ENCODE measurements around the gene PFKFB3. TPM values are rescaled to one million over a fixed set of nuclear protein-coding genes. Genes with fewer than 3 reads are reported as not detected.

The PFKFB3 gene
- total RNA-seq, 1 donor from 2014 or later = 52.4 TPM

- H3K36me3 Mint-ChIP-seq (ENCODE audit: low read depth, unreplicated experiment) = peaks cover 3% of the 10 kb centered on the region
- H3K4me1 ChIP-seq (ENCODE audit: insufficient read depth, low read length) = peaks cover 7% of the 10 kb centered on the region
- no peak overlapping the region for H3K27ac Mint-ChIP-seq (ENCODE audit: unreplicated experiment)
- no peaks in the 10 kb centered on the region for H3K9me3 ChIP-seq (ENCODE audit: insufficient read depth, low read depth, low read length)
- H3K27me3 ChIP-seq (ENCODE audit: insufficient read depth, low read length) = no peaks in the 10 kb centered on the region
- no peak overlapping the region for H3K9ac ChIP-seq (ENCODE audit: low read length)
- peaks cover 42% of the 10 kb centered on the region for H3K79me2 ChIP-seq (ENCODE audit: insufficient read depth, low read length)
- H3K36me3 ChIP-seq (ENCODE audit: insufficient read depth, low read length) = no peaks in the 10 kb centered on the region
- H3K4me3 Mint-ChIP-seq (ENCODE audit: unreplicated experiment) = no peak overlapping the region
- no peaks in the 10 kb centered on the region for H3K9me3 Mint-ChIP-seq (ENCODE audit: unreplicated experiment)
- no peak overlapping the region for H3K27ac ChIP-seq (ENCODE audit: low read depth, low read length)
- H2AFZ ChIP-seq (ENCODE audit: low read depth, low read length) = no peak overlapping the region
- no peak overlapping the region for H3K4me3 ChIP-seq (ENCODE audit: insufficient read depth, low read depth, low read length)
- H3K27me3 Mint-ChIP-seq (ENCODE audit: low read depth, unreplicated experiment) = no peaks in the 10 kb centered on the region
- no peak overlapping the region for H3K4me2 ChIP-seq (ENCODE audit: low read length)
- DNase-seq (ENCODE audit: low read depth) (no peak), FAIRE-seq (no peak)
- TF ChIP-seq, protein P1, sequence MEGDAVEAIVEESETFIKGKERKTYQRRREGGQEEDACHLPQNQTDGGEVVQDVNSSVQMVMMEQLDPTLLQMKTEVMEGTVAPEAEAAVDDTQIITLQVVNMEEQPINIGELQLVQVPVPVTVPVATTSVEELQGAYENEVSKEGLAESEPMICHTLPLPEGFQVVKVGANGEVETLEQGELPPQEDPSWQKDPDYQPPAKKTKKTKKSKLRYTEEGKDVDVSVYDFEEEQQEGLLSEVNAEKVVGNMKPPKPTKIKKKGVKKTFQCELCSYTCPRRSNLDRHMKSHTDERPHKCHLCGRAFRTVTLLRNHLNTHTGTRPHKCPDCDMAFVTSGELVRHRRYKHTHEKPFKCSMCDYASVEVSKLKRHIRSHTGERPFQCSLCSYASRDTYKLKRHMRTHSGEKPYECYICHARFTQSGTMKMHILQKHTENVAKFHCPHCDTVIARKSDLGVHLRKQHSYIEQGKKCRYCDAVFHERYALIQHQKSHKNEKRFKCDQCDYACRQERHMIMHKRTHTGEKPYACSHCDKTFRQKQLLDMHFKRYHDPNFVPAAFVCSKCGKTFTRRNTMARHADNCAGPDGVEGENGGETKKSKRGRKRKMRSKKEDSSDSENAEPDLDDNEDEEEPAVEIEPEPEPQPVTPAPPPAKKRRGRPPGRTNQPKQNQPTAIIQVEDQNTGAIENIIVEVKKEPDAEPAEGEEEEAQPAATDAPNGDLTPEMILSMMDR (IDR thresholded peaks at IDR 0.05; ENCODE audit: insufficient read depth, low read depth, low read length) = no peak
- no peak for TF ChIP-seq EZH2 (IDR thresholded peaks at IDR 0.05; ENCODE audit: insufficient read depth, low read length)
- H4K20me1 ChIP-seq (ENCODE audit: insufficient read depth, low read length) = peaks cover 71% of the 10 kb centered on the region
- peaks cover 14% of the 10 kb centered on the region for H3K4me1 Mint-ChIP-seq (ENCODE audit: low read depth, unreplicated experiment)
These were observed 22.1 kb upstream of the PFKFB3 start for GRCh38 chr10:6180480-6181110.

GRCh38 chr10:6181249-6181648 is 21.5 kb upstream of the PFKFB3 start:
- H3K36me3 Mint-ChIP-seq (ENCODE audit: low read depth, unreplicated experiment) = peaks cover 3% of the 10 kb centered on the region
- H3K4me2 ChIP-seq (ENCODE audit: low read length) = no peak overlapping the region
- peak overlapping the region; percentile 53 for H3K27ac Mint-ChIP-seq (ENCODE audit: unreplicated experiment)
- no peaks in the 10 kb centered on the region for H3K27me3 Mint-ChIP-seq (ENCODE audit: low read depth, unreplicated experiment)
- peaks cover 12% of the 10 kb centered on the region for H3K4me1 ChIP-seq (ENCODE audit: insufficient read depth, low read length)
- no peak overlapping the region for H2AFZ ChIP-seq (ENCODE audit: low read depth, low read length)
- no peaks in the 10 kb centered on the region for H3K36me3 ChIP-seq (ENCODE audit: insufficient read depth, low read length)
- no peak overlapping the region for H3K27ac ChIP-seq (ENCODE audit: low read depth, low read length)
- no peaks in the 10 kb centered on the region for H3K9me3 Mint-ChIP-seq (ENCODE audit: unreplicated experiment)
- no peak overlapping the region for H3K9ac ChIP-seq (ENCODE audit: low read length)
- peaks cover 36% of the 10 kb centered on the region for H3K79me2 ChIP-seq (ENCODE audit: insufficient read depth, low read length)
- DNase-seq (ENCODE audit: low read depth) = no peak
- no peaks in the 10 kb centered on the region for H3K27me3 ChIP-seq (ENCODE audit: insufficient read depth, low read length)
- no peak for TF ChIP-seq EZH2 (IDR thresholded peaks at IDR 0.05; ENCODE audit: insufficient read depth, low read length)
- TF ChIP-seq, protein P1 (IDR thresholded peaks at IDR 0.05; ENCODE audit: insufficient read depth, low read depth, low read length) = no peak
- no peak overlapping the region for H3K4me3 Mint-ChIP-seq (ENCODE audit: unreplicated experiment)
- H3K4me1 Mint-ChIP-seq (ENCODE audit: low read depth, unreplicated experiment) = peaks cover 10% of the 10 kb centered on the region
- no peak for FAIRE-seq
- H3K9me3 ChIP-seq (ENCODE audit: insufficient read depth, low read depth, low read length) = no peaks in the 10 kb centered on the region
- H4K20me1 ChIP-seq (ENCODE audit: insufficient read depth, low read length) = peaks cover 64% of the 10 kb centered on the region
- no peak overlapping the region for H3K4me3 ChIP-seq (ENCODE audit: insufficient read depth, low read depth, low read length)

DNA sequence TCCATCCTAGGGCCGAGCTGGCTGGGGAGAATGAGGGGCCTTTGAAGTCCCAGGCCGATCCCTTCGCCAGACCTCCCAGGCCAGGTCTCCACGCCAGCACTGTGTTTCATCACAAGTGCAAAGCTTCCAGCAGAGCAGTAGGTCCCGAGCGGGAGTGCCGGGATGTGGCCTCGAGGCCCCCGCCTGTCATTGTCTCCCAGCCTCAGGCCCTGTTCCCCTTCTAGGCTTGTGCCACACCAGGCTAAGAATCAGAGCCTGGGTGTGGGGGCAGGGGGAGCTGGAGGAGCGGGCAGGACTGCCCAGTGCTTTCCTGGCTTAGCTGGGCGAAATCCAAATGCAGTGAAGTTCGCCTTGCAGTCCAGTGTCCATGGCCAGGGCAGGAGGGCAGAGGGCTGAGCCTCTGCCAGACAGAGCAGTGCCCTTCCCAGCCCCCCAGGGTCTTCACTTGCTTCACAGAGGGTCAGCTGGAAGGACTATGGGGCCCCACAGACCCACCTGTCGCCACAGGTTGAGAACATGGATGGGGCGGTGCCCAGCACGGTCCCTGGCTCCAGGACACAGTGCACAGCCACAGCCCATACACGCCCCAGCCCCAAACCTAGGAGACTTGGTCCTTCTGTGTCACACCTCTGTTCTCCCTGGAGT is 20.2 kb upstream of the PFKFB3 start:
- H3K79me2 ChIP-seq (ENCODE audit: insufficient read depth, low read length) = peaks cover 29% of the 10 kb centered on the region
- no peak overlapping the region for H3K4me2 ChIP-seq (ENCODE audit: low read length)
- no peak overlapping the region for H3K4me3 Mint-ChIP-seq (ENCODE audit: unreplicated experiment)
- H3K27me3 ChIP-seq (ENCODE audit: insufficient read depth, low read length) = no peaks in the 10 kb centered on the region
- H3K9me3 Mint-ChIP-seq (ENCODE audit: unreplicated experiment) = no peaks in the 10 kb centered on the region
- H3K4me3 ChIP-seq (ENCODE audit: insufficient read depth, low read depth, low read length) = no peak overlapping the region
- H4K20me1 ChIP-seq (ENCODE audit: insufficient read depth, low read length) = peaks cover 51% of the 10 kb centered on the region
- no peaks in the 10 kb centered on the region for H3K36me3 ChIP-seq (ENCODE audit: insufficient read depth, low read length)
- TF ChIP-seq, protein P1 (IDR thresholded peaks at IDR 0.05; ENCODE audit: insufficient read depth, low read depth, low read length) = no peak
- TF ChIP-seq EZH2 (IDR thresholded peaks at IDR 0.05; ENCODE audit: insufficient read depth, low read length) = no peak
- H3K9me3 ChIP-seq (ENCODE audit: insufficient read depth, low read depth, low read length) = no peaks in the 10 kb centered on the region
- H3K27me3 Mint-ChIP-seq (ENCODE audit: low read depth, unreplicated experiment) = no peaks in the 10 kb centered on the region
- DNase-seq (ENCODE audit: low read depth) (no peak), FAIRE-seq (no peak)
- H3K4me1 ChIP-seq (ENCODE audit: insufficient read depth, low read length) = peaks cover 4% of the 10 kb centered on the region
- no peak overlapping the region for H3K9ac ChIP-seq (ENCODE audit: low read length)
- H3K27ac ChIP-seq (ENCODE audit: low read depth, low read length) = no peak overlapping the region
- no peak overlapping the region for H2AFZ ChIP-seq (ENCODE audit: low read depth, low read length)
- H3K4me1 Mint-ChIP-seq (ENCODE audit: low read depth, unreplicated experiment) = peaks cover 5% of the 10 kb centered on the region
- no peak overlapping the region for H3K27ac Mint-ChIP-seq (ENCODE audit: unreplicated experiment)
- peaks cover 3% of the 10 kb centered on the region for H3K36me3 Mint-ChIP-seq (ENCODE audit: low read depth, unreplicated experiment)

All from astrocyte (in vitro differentiated cells and primary cell).